GM12891 (cell line): Measurements from ENCODE around the gene SFI1.
"Not testable (repeated sequence)": the region's sequence is repeated elsewhere in the genome, so short reads cannot be mapped to it uniquely, and the experiment has no call there.

Source experiments
- DNase-seq: peaks from one replicate; pipeline ENCODE4 v3.0.0; 2011; ENCODE audit warnings: low spot score; ENCODE audit not compliant: insufficient read length
- FAIRE-seq: peaks from 2 replicates; lab custom pipeline; 2011; peaks lifted over from hg19 to GRCh38; lab: Jason Lieb, UNC
- PAX5 ChIP-seq: IDR thresholded peaks from 2 replicates; pipeline ENCODE4 v1.6.1; 2011; ENCODE audit warnings: low read length, moderate library complexity, mild to moderate bottlenecking; ENCODE audit not compliant: insufficient read depth, severe bottlenecking
- POLR2A ChIP-seq: IDR thresholded peaks from 2 replicates; pipeline ENCODE4 v1.6.1; 2011; ENCODE audit warnings: low read depth, low read length, control low read depth
- POLR2AphosphoS5 ChIP-seq: IDR thresholded peaks from 2 replicates; pipeline ENCODE4 v1.6.1; 2011; ENCODE audit warnings: low read depth, low read length, control low read depth
- POU2F2 ChIP-seq: IDR thresholded peaks from 2 replicates; pipeline ENCODE4 v1.6.1; 2011; ENCODE audit warnings: low read depth, mild to moderate bottlenecking, control low read depth, low read length, moderate library complexity
- SPI1 ChIP-seq: IDR thresholded peaks from 2 replicates; pipeline ENCODE4 v1.6.1; 2011; ENCODE audit warnings: low read depth, low read length, control low read depth
- TAF1 ChIP-seq: IDR thresholded peaks from 2 replicates; pipeline ENCODE4 v1.6.1; 2011; ENCODE audit warnings: low read depth, low read length, control low read depth

Gene SFI1

DNA sequence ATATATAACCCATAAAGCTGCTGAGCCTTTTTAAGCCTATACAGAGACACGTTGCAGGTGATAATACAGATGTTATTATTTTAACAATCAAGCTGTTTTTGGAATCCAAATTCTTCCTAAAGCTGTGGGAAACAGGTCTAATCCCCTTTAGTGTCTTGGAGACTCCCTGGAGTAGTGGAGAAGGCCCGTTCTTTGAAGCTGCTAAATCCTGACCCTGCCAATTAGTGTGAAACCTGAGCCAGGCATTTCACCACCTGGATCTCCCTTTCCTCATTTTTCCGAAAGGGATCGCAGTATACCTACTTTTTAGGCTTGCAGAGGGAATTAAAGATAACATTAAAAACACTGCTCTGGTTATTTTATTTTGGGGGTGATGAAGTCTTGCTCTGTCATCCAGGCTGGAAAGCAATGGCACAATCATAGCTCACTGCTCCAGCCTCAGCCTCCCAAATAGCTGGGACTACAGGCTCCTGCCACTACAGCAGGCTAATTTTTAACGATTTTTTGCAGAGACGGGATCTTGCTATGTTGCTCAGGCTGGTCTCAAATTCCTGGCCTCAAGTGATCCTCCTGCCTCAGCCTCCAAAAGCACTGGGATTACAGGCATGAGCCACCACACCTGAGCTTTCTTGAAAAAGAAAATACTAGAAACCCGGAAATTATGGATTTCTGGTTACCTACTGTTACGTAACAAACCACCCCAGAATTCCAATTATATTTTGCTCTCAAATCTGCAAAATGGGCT is 4.9 kb upstream of the SFI1 start:
- FAIRE-seq: no peak

GRCh38 chr22:31492151-31492550 is 4.2 kb upstream of the SFI1 start:
- FAIRE-seq (peak; percentile 57), DNase-seq (no peak)
- no peak for TF ChIP-seq POLR2AphosphoS5
- TF ChIP-seq SPI1: no peak
- TF ChIP-seq TAF1: no peak
- TF ChIP-seq POU2F2: no peak
- no peak for TF ChIP-seq POLR2A
- no peak for TF ChIP-seq PAX5

More for the DNA sequence above, 4.9 kb upstream of the SFI1 start:
- DNase-seq: no peak
- no peak for TF ChIP-seq POLR2A
- no peak for TF ChIP-seq TAF1
- no peak for TF ChIP-seq POLR2AphosphoS5
- TF ChIP-seq POU2F2: no peak
- no peak for TF ChIP-seq SPI1
- TF ChIP-seq PAX5: no peak

GRCh38 chr22:31493355-31493754 is 3.0 kb upstream of the SFI1 start:
- DNase-seq, FAIRE-seq: not testable (repeated sequence)

DNA sequence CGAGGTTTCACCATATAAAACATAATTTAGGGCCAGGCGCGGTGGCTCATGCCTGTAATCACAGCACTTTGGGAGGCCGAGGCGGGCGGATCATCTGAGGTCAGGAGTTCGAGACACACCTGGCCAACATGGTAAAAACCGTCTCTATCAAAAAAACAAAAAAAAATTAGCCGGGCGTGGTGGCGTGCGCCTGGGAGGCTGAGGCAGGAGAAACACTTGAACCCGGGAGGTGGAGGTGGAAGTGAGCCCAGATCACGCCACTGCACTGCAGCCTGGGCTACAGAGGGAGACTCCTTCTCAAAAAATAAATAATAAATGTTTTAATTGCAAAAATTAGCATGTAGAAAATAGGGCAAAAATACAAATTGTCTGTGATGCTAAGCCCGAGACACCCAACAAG is 993 bp upstream of the SFI1 start:
- TF ChIP-seq SPI1: no peak
- TF ChIP-seq POLR2A: no peak
- no peak for TF ChIP-seq TAF1
- no peak for TF ChIP-seq POU2F2
- TF ChIP-seq PAX5: no peak
- TF ChIP-seq POLR2AphosphoS5: no peak
- no peak for DNase-seq
- FAIRE-seq: no peak

DNA sequence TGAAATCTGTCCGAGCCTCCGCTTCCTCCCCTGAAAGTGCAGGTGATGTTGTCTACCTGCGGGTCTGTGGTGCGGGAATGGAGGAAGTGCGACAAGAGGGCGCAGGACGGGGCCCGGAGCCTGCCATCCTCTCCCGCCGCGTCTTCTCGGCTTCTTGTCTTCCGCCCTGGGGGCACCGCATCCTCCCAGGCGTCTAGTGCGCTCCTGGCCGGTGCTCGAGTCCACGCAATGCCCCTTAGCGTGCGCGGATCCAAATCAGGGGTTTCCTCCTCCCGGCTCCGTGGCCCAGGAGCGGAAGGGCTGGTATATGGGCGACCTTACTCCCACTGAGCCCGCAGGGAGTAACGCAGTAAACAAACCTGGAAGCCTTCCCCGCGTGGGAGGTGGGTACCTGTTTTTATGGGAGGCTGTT is 405 bp downstream of the SFI1 start:
- DNase-seq: no peak
- TF ChIP-seq SPI1: peak; percentile 52
- TF ChIP-seq POLR2AphosphoS5: no peak
- no peak for FAIRE-seq

DNA sequence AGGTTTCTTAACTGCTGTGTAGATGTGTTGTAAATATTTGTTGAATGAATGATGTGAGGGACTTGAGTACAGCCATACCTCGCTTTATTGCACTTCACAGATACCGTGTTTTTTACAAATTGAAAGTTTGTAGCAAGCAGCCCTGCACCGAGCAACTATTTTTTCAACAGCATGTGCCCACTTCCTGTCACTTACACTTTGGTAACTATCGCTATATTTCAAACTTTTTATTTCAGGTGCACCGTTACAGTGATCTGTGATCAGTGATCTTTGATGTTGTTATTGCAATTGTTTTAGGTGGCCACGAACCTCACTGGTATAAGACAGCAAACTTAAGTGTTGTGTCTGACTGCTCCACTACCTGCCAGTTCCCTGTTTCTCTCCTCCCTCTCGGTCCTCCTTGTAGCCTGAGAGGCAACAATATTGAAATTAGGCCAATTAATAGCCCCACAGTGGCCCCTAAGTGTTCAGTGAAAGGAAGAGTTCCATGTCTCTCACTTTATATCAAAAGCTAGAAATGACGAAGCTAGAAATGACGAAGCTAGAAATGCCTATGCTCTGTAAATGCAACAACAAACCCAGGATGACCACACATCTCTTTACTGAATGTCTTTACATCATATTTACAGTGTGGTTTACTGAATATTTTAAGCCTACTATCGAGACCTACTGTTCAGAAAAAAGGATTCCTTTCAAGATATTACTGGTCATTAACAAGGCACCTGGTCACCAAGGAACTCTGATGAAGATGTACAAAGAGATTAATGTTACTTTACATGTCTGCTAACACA is 1.0 kb downstream of the SFI1 start:
- DNase-seq (no peak), FAIRE-seq (peak; percentile 67)
- TF ChIP-seq POLR2AphosphoS5: no peak
- TF ChIP-seq SPI1: 0 out of 2 replicates have a peak, but pooled peaks have one; percentile 0

DNA sequence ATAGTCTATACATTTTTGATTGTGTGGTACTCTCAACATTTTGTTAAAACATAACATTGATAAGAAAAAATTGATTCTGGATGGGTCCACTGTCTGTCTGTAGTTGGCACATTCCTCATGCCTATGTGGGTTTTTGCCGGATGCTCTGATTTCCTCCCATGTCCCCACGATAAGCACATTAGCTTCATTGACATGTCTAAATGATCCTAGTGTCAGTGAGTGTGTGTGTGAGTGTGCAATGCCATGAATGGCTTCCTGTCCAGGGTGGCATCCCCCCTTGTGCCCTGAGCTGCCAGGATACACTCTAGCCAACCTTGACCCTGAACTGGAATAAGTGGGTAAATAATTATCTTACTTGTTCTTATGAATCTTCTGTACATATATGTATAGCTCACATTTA is 5.4 kb downstream of the SFI1 start:
- FAIRE-seq: no peak
- no peak for TF ChIP-seq POLR2AphosphoS5
- TF ChIP-seq POLR2A: no peak
- no peak for TF ChIP-seq POU2F2
- no peak for TF ChIP-seq SPI1
- TF ChIP-seq TAF1: no peak
- no peak for TF ChIP-seq PAX5
- DNase-seq: no peak

DNA sequence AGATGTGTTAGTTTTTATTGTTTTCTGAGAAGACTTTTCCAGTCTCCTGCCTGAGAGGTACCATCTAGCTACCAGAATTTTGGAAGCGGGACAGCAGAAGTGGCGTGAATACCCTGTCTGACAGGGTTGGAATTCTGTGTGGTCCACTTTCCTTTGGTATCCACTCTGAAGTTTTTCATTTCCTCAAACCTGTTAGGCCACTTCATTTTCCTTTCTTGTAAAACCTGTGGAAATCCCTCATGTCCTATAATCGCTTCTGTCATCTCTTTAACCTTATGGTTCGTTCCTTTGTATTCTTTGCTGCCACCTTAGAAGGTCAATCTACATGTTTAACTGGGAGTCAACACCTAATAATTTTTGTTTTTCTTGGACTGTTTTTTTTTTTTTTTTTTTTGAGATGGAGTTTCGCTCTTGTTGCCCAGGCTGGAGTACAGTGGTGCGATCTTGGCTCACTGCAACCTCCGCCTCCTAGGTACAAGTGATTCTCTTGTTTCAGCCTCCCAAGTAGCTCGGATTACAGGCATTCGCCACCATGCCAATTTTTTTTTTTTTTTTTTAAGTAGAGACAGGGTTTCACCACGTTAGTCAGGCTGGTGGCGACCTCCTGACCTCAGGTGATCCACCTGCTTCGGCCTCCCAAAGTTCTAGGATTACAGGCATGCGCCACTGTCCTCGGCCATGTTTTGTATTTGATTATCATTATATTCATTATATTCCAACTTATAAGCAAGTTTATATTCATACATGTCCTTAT is 7.1 kb downstream of the SFI1 start:
- TF ChIP-seq TAF1 (no peak), POLR2AphosphoS5 (no peak), SPI1 (no peak), POU2F2 (no peak), PAX5 (no peak), POLR2A (no peak)
- no peak for DNase-seq
- FAIRE-seq: no peak

GRCh38 chr22:31504282-31504681 is 7.9 kb downstream of the SFI1 start:
- no peak for TF ChIP-seq PAX5
- TF ChIP-seq POLR2A: no peak
- no peak for TF ChIP-seq SPI1
- TF ChIP-seq TAF1: no peak
- DNase-seq (no peak), FAIRE-seq (no peak)

DNA sequence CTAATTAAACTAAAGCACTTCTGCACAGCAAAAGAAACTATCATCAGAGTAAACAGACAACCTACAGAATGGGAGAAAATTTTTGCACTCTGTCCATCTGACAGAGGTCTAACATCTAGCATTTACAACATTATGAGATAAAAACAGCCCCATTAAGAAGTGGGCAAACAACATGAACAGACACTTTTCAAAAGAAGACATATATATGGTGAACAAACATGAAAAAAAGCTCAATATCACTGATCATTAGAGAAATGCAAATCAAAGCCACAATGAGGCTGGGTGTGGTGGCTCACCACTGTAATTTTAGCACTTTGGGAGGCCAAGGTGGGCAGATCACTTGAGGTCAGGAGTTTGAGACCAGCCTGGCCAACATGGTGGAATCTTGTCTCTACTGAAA is 11.2 kb downstream of the SFI1 start:
- DNase-seq, FAIRE-seq: not testable (repeated sequence)
